Keratinocyte (primary cell): ENCODE measurements around the gene MTX3. TPM values are rescaled to one million over a fixed set of nuclear protein-coding genes. Genes with fewer than 3 reads are reported as not detected.

Experiments
- DNase-seq: peaks from one replicate; pipeline ENCODE4 v3.0.0-alpha.2; 2011; ENCODE audit warnings: low read depth, missing footprints, low spot score
- FAIRE-seq: peaks from 2 replicates; lab custom pipeline; 2011; peaks lifted over from hg19 to GRCh38; lab: Jason Lieb, UNC
- H2AFZ ChIP-seq: 2 replicates; pipeline ENCODE4 v1.6.0; 2012; ENCODE audit warnings: low read length, control low read depth, inconsistent platforms; ENCODE audit not compliant: control insufficient read depth
- H3K27ac ChIP-seq: 2 replicates; pipeline ENCODE4 v1.5.1; 2011; ENCODE audit warnings: low read length; ENCODE audit not compliant: control insufficient read depth, insufficient read depth
- H3K27me3 ChIP-seq: 3 replicates; pipeline ENCODE4 v1.6.0; 2011; ENCODE audit warnings: low read length; ENCODE audit not compliant: control insufficient read depth, insufficient read depth; ENCODE audit errors: extremely low read depth
- H3K36me3 ChIP-seq, 2 experiments: 2 replicates in 1 of 2; 3 replicates in 1 of 2; pipeline ENCODE4 v1.5.1; 2011; ENCODE audit warnings: low read length in 2 of 2, mild to moderate bottlenecking in 1 of 2; ENCODE audit not compliant: control insufficient read depth in 2 of 2, insufficient read depth in 2 of 2; ENCODE audit errors: extremely low read depth in 1 of 2
- H3K4me1 ChIP-seq: 3 replicates; pipeline ENCODE4 v1.5.1; 2011; ENCODE audit warnings: low read length; ENCODE audit not compliant: control insufficient read depth, insufficient read depth; ENCODE audit errors: extremely low read depth
- H3K4me2 ChIP-seq: 3 replicates; pipeline ENCODE4 v1.6.0; 2011; ENCODE audit warnings: low read depth, low read length; ENCODE audit not compliant: control insufficient read depth, insufficient read depth; ENCODE audit errors: extremely low read depth
- H3K4me3 ChIP-seq, 3 experiments: fragments of 200-600 bp in 1 of 3; sonication (generic) in 1 of 3; 2 replicates in 2 of 3; 3 replicates in 1 of 3; pipeline ENCODE4 v1.5.1; 2011 to 2016; ENCODE audit warnings: low read length in 3 of 3, mild to moderate bottlenecking in 3 of 3, control low read depth in 2 of 3, inconsistent platforms in 1 of 3, low read depth in 1 of 3, mixed read lengths in 1 of 3, mixed run types in 1 of 3, moderate library complexity in 1 of 3; ENCODE audit not compliant: control insufficient read depth in 2 of 3, insufficient read depth in 2 of 3; ENCODE audit errors: extremely low read depth in 1 of 3
- H3K79me2 ChIP-seq: 2 replicates; pipeline ENCODE4 v1.6.0; 2012; ENCODE audit warnings: low read length; ENCODE audit not compliant: control insufficient read depth, insufficient read depth
- H3K9ac ChIP-seq: 3 replicates; pipeline ENCODE4 v1.6.0; 2011; ENCODE audit warnings: low read length; ENCODE audit not compliant: control insufficient read depth, insufficient read depth; ENCODE audit errors: extremely low read depth
- H3K9me1 ChIP-seq: 3 replicates; pipeline ENCODE4 v1.6.0; 2011; ENCODE audit warnings: low read length; ENCODE audit not compliant: control insufficient read depth, insufficient read depth; ENCODE audit errors: extremely low read depth
- H3K9me3 ChIP-seq: 2 replicates; pipeline ENCODE4 v1.5.1; 2012; ENCODE audit warnings: low read depth, low read length; ENCODE audit not compliant: control insufficient read depth
- H4K20me1 ChIP-seq: 3 replicates; pipeline ENCODE4 v1.6.0; 2011; ENCODE audit warnings: low read length; ENCODE audit not compliant: control insufficient read depth, insufficient read depth; ENCODE audit errors: extremely low read depth
- EZH2 ChIP-seq: IDR thresholded peaks from one replicate; pipeline ENCODE4 v1.6.1; 2012; ENCODE audit warnings: inconsistent platforms, mild to moderate bottlenecking, low read length, moderate library complexity
- dilution Hi-C: fragments of 300-500 bp; cut with MboI; formaldehyde crosslinking; loops from one replicate; pipeline ENCODE4 v1.7.0; 2020; ENCODE audit warnings: low sequenced_read_pairs; ENCODE audit not compliant: extremely low pct_ligation_motif_present
- polyA plus RNA-seq, 5 experiments: library from polyadenylated mRNA; depleted of rRNA in 3 of 5; stranded (reverse) in 3 of 5; stranded (forward) in 1 of 5; unstranded in 1 of 5; fragments of >200 nt; gene quantifications; 1 replicate in 1 of 5; 2 replicates in 3 of 5; 3 replicates in 1 of 5; pipeline versions ENCODE4 v1.2.1 to v1.2.3, GENCODE V29; 2011 to 2012; ENCODE audit warnings: missing spikeins in 2 of 5, low read depth in 1 of 5, low replicate concordance in 1 of 5
- TF ChIP-seq, protein P1 (sequence below), 3 experiments: IDR thresholded peaks in 1 of 3; conservative IDR thresholded peaks in 1 of 3; optimal IDR thresholded peaks in 1 of 3; 2 replicates in 2 of 3; 3 replicates in 1 of 3; pipeline versions ENCODE3 to v1.5.1; 2011; ENCODE audit warnings: low read length in 3 of 3, mild to moderate bottlenecking in 3 of 3, moderate library complexity in 2 of 3, control low read depth in 1 of 3, inconsistent platforms in 1 of 3; ENCODE audit not compliant: insufficient read depth in 2 of 3; ENCODE audit errors: extremely low read depth in 1 of 3

Gene MTX3
- polyA plus RNA-seq, 1 donor (not counting 4 experiments of a cell fraction or from before 2014, with no cell fraction given): 14.3 TPM

DNA sequence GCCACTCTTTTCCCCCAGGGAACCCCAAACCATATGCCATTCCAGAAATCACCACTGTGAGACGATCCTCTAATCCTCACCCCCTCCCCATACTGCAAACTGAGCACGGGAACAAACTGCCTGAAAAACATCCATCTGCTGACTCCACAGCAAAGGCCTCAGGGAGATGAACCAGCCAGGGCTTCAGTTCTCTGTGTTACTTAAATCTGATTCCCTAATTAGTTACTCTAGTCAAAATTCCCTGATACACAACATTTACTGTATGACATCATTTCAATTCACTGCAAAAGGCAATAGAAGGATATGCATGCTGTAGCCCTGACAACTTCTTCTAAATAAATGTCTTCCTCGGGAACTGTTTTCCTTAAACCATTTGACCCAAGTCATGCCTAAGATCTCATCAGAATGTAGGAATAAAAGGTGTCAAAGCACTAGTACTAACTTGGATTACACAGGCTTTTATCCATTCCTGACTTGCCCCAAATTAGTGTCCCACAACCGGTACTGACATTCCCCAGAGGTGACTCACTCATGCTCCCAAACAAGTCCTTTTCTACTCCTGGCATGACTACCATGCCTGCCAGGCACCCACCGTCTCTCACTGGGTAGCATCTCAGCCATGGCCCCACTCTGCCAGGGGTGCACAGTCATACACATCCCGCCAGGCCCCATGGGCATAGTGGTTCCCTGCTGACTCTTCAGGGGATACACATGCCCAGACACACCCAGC, 35.0 kb downstream of the MTX3 start:
- peak overlapping the region; percentile 60 for H3K9ac ChIP-seq
- peak overlapping the region; percentile 86 for H3K27ac ChIP-seq
- peak overlapping the region in 1 of 3 experiments; percentile 28 for H3K4me3 ChIP-seq
- H3K9me1 ChIP-seq: no peaks in the 10 kb centered on the region
- dilution Hi-C loops: no loop called here
- DNase-seq (peak; percentile 100), FAIRE-seq (peak; percentile 99)
- peaks cover 27% of the 10 kb centered on the region for H3K4me1 ChIP-seq
- H3K36me3 ChIP-seq: no peaks in the 10 kb centered on the region
- H3K27me3 ChIP-seq: no peaks in the 10 kb centered on the region
- TF ChIP-seq, protein P1, sequence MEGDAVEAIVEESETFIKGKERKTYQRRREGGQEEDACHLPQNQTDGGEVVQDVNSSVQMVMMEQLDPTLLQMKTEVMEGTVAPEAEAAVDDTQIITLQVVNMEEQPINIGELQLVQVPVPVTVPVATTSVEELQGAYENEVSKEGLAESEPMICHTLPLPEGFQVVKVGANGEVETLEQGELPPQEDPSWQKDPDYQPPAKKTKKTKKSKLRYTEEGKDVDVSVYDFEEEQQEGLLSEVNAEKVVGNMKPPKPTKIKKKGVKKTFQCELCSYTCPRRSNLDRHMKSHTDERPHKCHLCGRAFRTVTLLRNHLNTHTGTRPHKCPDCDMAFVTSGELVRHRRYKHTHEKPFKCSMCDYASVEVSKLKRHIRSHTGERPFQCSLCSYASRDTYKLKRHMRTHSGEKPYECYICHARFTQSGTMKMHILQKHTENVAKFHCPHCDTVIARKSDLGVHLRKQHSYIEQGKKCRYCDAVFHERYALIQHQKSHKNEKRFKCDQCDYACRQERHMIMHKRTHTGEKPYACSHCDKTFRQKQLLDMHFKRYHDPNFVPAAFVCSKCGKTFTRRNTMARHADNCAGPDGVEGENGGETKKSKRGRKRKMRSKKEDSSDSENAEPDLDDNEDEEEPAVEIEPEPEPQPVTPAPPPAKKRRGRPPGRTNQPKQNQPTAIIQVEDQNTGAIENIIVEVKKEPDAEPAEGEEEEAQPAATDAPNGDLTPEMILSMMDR (optimal IDR thresholded peaks at IDR 0.05 in 1 of 3, IDR thresholded peaks at IDR 0.05 in 1 of 3, conservative IDR thresholded peaks at IDR 0.05 in 1 of 3; ENCODE audit: extremely low read depth in 1 of 3, insufficient read depth in 2 of 3, low read length in 3 of 3): no peak
- no peak for TF ChIP-seq EZH2
- no peaks in the 10 kb centered on the region for H4K20me1 ChIP-seq
- H2AFZ ChIP-seq: peak overlapping the region; percentile 65
- no peaks in the 10 kb centered on the region for H3K79me2 ChIP-seq
- no peaks in the 10 kb centered on the region for H3K9me3 ChIP-seq
- H3K4me2 ChIP-seq: peak overlapping the region; percentile 80

DNA sequence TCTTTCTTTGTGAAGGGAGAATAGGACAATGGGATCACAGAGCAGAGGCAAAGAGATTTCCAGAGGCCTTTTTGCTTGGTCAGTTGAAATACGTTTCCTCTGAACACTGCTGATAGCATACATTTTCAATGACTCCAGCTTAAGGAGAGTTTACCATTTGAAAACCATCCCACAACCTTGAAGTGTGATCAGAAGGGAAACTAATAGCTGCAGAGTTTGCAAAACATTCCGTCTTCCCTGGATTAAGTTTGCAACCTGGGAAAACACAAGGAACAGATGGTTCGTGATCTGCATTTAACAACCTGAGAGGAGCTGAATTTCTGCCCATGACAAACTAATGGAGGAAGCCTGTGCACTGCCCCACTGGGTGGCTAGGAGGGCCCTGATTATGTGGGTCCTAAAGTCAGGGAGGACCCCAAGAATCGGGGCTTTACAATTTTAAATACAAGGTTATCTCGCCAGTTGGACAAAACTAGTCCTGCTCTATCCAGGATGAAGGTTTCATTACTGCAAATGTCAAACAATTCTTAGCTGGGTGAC, 35.6 kb downstream of the MTX3 start:
- H3K9me1 ChIP-seq: no peaks in the 10 kb centered on the region
- no peaks in the 10 kb centered on the region for H3K27me3 ChIP-seq
- no peak overlapping the region for H3K4me3 ChIP-seq
- no peaks in the 10 kb centered on the region for H3K9me3 ChIP-seq
- DNase-seq: no peak
- H2AFZ ChIP-seq: peak overlapping the region; percentile 65
- dilution Hi-C loops: no loop called here
- H3K4me2 ChIP-seq: peak overlapping the region; percentile 80
- H4K20me1 ChIP-seq: no peaks in the 10 kb centered on the region
- peak; percentile 62 for FAIRE-seq
- H3K4me1 ChIP-seq: peaks cover 27% of the 10 kb centered on the region
- peak overlapping the region; percentile 60 for H3K9ac ChIP-seq
- peak overlapping the region; percentile 86 for H3K27ac ChIP-seq
- H3K36me3 ChIP-seq: no peaks in the 10 kb centered on the region
- TF ChIP-seq, protein P1 (optimal IDR thresholded peaks at IDR 0.05 in 1 of 3, IDR thresholded peaks at IDR 0.05 in 1 of 3, conservative IDR thresholded peaks at IDR 0.05 in 1 of 3; ENCODE audit: extremely low read depth in 1 of 3, insufficient read depth in 2 of 3, low read length in 3 of 3): no peak
- TF ChIP-seq EZH2: no peak
- no peaks in the 10 kb centered on the region for H3K79me2 ChIP-seq
